PC-9 (cell line): ENCODE measurements around the gene GLA. TPM values are rescaled to one million over a fixed set of nuclear protein-coding genes. Genes with fewer than 3 reads are reported as not detected.

Source experiments
- BruUV-seq: library from RNA; stranded (reverse); fragments of 400-500 nt; replicated peaks from 2 replicates; lab custom pipeline; 2021; lab: Mats Ljungman, UMichigan
- CTCF ChIA-PET: fragments of 300-600 bp; sonication (Branson Sonifier 250); formaldehyde crosslinking; loops from one replicate; lab custom pipeline; 2022; ENCODE audit warnings: antibody characterized with exemption; lab: Charles Lee
- POLR2A ChIA-PET: fragments of 300-600 bp; sonication (Branson Sonifier 250); formaldehyde crosslinking; loops from one replicate; lab custom pipeline; 2022; ENCODE audit warnings: antibody characterized with exemption; ENCODE audit not compliant: unreplicated experiment; lab: Charles Lee
- DNase-seq, 2 experiments: peaks; one replicate each; pipeline versions ENCODE4 v3.0.0 to v3.0.0-alpha.2; 2015 to 2022; ENCODE audit warnings: mixed read lengths in 1 of 2
- H2AFZ ChIP-seq: fragments of 200-600 bp; sonication (generic); 2 replicates; pipeline ENCODE4 v1.8.1; 2017; ENCODE audit warnings: antibody characterized with exemption
- H3F3A ChIP-seq: fragments of 200-600 bp; sonication (generic); 2 replicates; pipeline ENCODE4 v1.8.1; 2017; ENCODE audit warnings: antibody characterized with exemption, mild to moderate bottlenecking, low read depth; ENCODE audit not compliant: insufficient read depth
- H3K27ac ChIP-seq: fragments of 200-600 bp; sonication (generic); 2 replicates; pipeline ENCODE4 v1.6.1; 2016; ENCODE audit warnings: mixed run types
- H3K27me3 ChIP-seq: fragments of 200-600 bp; sonication (generic); 2 replicates; pipeline ENCODE4 v1.6.1; 2016; ENCODE audit warnings: low read depth, mixed run types; ENCODE audit not compliant: insufficient read depth
- H3K36me3 ChIP-seq: fragments of 200-600 bp; sonication (generic); 2 replicates; pipeline ENCODE4 v1.6.1; 2016; ENCODE audit warnings: low read depth, mixed run types
- H3K4me1 ChIP-seq: fragments of 200-600 bp; sonication (generic); replicated peaks from 2 replicates; pipeline ENCODE4 v1.6.1; 2016; ENCODE audit warnings: mixed run types; ENCODE audit not compliant: insufficient read depth
- H3K4me2 ChIP-seq: fragments of 200-600 bp; sonication (generic); 2 replicates; pipeline ENCODE4 v1.6.1; 2017; ENCODE audit warnings: mixed run types
- H3K4me3 ChIP-seq: fragments of 200-600 bp; sonication (generic); 2 replicates; pipeline ENCODE4 v1.6.1; 2016; ENCODE audit warnings: mixed run types
- H3K79me2 ChIP-seq: fragments of 200-600 bp; sonication (generic); 2 replicates; pipeline ENCODE4 v1.6.1; 2017; ENCODE audit warnings: low read depth, mixed run types
- H3K9me2 ChIP-seq: fragments of 200-600 bp; sonication (generic); 2 replicates; pipeline ENCODE4 v1.8.1; 2017; ENCODE audit warnings: mild to moderate bottlenecking; ENCODE audit not compliant: insufficient read depth
- H3K9me3 ChIP-seq: fragments of 200-600 bp; sonication (generic); 2 replicates; pipeline ENCODE4 v1.8.1; 2016; ENCODE audit warnings: low read depth; ENCODE audit not compliant: insufficient read depth
- H4K20me1 ChIP-seq: fragments of 200-600 bp; sonication (generic); 2 replicates; pipeline ENCODE4 v1.8.1; 2017; ENCODE audit not compliant: insufficient read depth
- EZH2 ChIP-seq: fragments of 200-600 bp; sonication (generic); IDR thresholded peaks from 2 replicates; pipeline ENCODE4 v1.8.0; 2017; ENCODE audit warnings: antibody characterized with exemption, low read depth
- intact Hi-C: fragments of 100-400 bp; cut with micrococcal nuclease; formaldehyde crosslinking; loops from one replicate; pipeline ENCODE4 v1.10.0; 2022; ENCODE audit not compliant: unreplicated experiment
- total RNA-seq: library from RNA; stranded (reverse); gene quantifications from 2 replicates; pipeline ENCODE4 v1.2.3, GENCODE V29; 2021
- TF ChIP-seq, protein P1 (sequence below): fragments of 200-600 bp; sonication (generic); conservative IDR thresholded peaks from 2 replicates; pipeline ENCODE4 v1.6.1; 2017; ENCODE audit warnings: mixed run types, antibody characterized with exemption, mild to moderate bottlenecking, moderate library complexity

GLA gene
- total RNA-seq, 1 experiment from 2014 or later, result 80.5 TPM

DNA sequence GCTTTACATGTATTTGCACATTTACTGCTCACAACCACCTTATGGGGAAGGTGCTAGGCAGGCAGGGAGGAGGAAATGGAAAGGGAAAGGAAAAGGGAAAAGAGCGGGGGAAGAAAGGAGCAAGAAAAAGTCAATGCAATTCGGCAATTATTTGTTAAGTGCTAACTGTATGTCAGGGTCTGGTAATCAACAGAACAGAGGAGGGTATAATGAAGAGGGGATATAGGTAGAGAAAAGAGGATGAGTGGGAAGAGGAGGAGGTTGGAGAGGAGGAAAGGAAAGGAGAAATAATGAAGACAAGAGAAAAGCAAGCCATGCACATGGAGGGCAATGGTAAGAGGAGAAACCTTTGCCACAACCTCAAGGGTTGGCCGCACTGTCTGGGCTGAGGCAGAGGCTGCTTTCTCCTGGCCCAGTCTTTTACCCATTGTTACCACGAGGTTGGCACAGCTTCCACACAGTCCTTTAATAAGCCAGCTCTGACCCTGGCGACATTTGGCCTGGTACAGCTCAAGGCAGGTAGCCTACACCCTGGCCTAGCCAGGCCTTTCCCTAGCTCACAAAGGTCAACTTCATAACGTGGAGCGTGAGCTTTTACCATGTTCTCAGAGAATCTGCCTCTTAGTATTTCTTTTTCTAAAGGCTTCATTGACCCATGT is 22.6 kb downstream of the GLA start:
- intact Hi-C loops, result no loop called here
- no peaks in the 10 kb centered on the region for H4K20me1 ChIP-seq

DNA sequence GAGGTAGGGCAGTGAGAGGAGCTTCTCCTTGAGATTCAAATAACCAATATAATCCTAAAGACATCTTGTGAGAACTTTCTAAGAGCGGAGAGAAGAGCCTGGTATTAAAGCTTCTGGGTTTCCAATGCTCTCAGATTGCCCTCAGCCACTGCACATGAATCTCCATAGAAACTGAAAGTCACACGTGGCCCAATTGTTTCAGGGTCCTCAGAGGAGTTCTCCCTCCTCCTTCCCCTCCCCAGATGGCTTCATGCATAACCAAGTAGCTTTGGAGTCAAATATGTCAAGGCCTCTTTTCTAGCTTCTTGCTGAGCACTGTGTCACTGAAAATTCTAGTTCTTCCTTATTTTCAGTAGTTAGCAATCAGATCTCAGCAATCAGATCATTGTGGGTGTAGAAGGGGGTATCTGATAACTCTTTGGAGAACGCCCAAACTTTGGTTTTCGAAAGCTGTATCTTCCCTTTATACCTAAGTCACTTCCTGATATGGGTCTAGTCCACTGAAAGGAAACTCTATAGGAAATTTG is 24.0 kb downstream of the GLA start:
- no peak overlapping the region for H3K4me3 ChIP-seq
- H3K79me2 ChIP-seq, result no peaks in the 10 kb centered on the region
- no peaks in the 10 kb centered on the region for H3K36me3 ChIP-seq
- ChIA-PET CTCF (no interaction called here), POLR2A (no interaction called here)
- H3K4me2 ChIP-seq, result no peak overlapping the region
- H4K20me1 ChIP-seq, result no peaks in the 10 kb centered on the region
- H2AFZ ChIP-seq, result no peak overlapping the region
- BruUV-seq, result no TSS peak
- no peak for TF ChIP-seq EZH2
- TF ChIP-seq, protein P1, sequence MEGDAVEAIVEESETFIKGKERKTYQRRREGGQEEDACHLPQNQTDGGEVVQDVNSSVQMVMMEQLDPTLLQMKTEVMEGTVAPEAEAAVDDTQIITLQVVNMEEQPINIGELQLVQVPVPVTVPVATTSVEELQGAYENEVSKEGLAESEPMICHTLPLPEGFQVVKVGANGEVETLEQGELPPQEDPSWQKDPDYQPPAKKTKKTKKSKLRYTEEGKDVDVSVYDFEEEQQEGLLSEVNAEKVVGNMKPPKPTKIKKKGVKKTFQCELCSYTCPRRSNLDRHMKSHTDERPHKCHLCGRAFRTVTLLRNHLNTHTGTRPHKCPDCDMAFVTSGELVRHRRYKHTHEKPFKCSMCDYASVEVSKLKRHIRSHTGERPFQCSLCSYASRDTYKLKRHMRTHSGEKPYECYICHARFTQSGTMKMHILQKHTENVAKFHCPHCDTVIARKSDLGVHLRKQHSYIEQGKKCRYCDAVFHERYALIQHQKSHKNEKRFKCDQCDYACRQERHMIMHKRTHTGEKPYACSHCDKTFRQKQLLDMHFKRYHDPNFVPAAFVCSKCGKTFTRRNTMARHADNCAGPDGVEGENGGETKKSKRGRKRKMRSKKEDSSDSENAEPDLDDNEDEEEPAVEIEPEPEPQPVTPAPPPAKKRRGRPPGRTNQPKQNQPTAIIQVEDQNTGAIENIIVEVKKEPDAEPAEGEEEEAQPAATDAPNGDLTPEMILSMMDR, result no peak
- no peaks in the 10 kb centered on the region for H3K27me3 ChIP-seq
- no peaks in the 10 kb centered on the region for H3K4me1 ChIP-seq
- no peaks in the 10 kb centered on the region for H3K9me2 ChIP-seq
- intact Hi-C loops, result no loop called here
- H3F3A ChIP-seq, result no peaks in the 10 kb centered on the region
- no peaks in the 10 kb centered on the region for H3K9me3 ChIP-seq
- no peak for DNase-seq
- H3K27ac ChIP-seq, result no peak overlapping the region

More for the DNA sequence above, 22.6 kb downstream of the GLA start:
- Histone ChIP-seq H2AFZ (no peak overlapping the region), H3K36me3 (no peaks in the 10 kb centered on the region), H3K27me3 (no peaks in the 10 kb centered on the region), H3K9me3 (no peaks in the 10 kb centered on the region), H3K27ac (no peak overlapping the region), H3K4me2 (no peak overlapping the region), H3K9me2 (no peaks in the 10 kb centered on the region), H3K4me1 (peaks cover under 1% of the 10 kb centered on the region; the same call in 1 of the 2 replicates), H3F3A (no peaks in the 10 kb centered on the region), H3K79me2 (no peaks in the 10 kb centered on the region), H3K4me3 (no peak overlapping the region)
- CTCF ChIA-PET, result no interaction called here
- no TSS peak for BruUV-seq
- TF ChIP-seq, protein P1, result no peak
- TF ChIP-seq EZH2, result no peak
- no peak for DNase-seq
- POLR2A ChIA-PET, result no interaction called here

DNA sequence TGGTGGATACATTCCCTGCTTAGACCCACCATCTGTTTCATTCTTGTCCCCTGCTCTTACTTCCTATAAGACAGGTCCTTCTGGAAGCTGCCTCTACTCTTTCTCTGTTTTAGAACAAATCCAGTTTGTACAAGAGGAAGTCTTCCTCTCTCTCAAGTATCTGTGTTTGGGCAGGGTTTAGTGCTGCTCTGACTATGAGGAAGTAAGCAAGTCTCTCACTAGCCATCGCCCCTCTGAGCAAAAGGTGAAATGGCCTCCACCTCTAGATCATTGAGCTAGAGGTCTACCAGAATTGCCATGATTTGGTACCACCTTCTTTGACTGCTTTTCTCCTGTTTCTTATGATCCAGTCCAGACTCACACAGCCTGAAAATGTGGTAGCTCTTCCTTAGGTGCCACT is 30.2 kb downstream of the GLA start:
- Histone ChIP-seq H3K79me2 (no peaks in the 10 kb centered on the region), H2AFZ (no peak overlapping the region), H3K27me3 (no peaks in the 10 kb centered on the region), H3F3A (no peaks in the 10 kb centered on the region), H3K9me3 (no peaks in the 10 kb centered on the region), H3K4me2 (no peak overlapping the region), H3K36me3 (no peaks in the 10 kb centered on the region), H3K4me3 (no peak overlapping the region), H3K4me1 (no peaks in the 10 kb centered on the region), H3K27ac (no peak overlapping the region), H4K20me1 (no peaks in the 10 kb centered on the region), H3K9me2 (no peaks in the 10 kb centered on the region)
- intact Hi-C loops, result no loop called here
- POLR2A ChIA-PET, result no interaction called here
- no peak for DNase-seq
- CTCF ChIA-PET, result interaction anchor here (0.6 kb wide), 1 partner anchor 31 kb away, joined by 3 read pairs; no protein-coding TSS in a partner anchor
- TF ChIP-seq, protein P1, result no peak
- no peak for TF ChIP-seq EZH2
- no TSS peak for BruUV-seq
